HG03108 (cell line): ENCODE data around the gene MBOAT2.

ENCODE experiments used
- ATAC-seq: cut with Tn5 transposase; IDR thresholded peaks from one replicate; pipeline ENCODE4 v1.9.1; 2021; ENCODE audit warnings: moderate library complexity; ENCODE audit not compliant: unreplicated experiment

MBOAT2 gene

DNA sequence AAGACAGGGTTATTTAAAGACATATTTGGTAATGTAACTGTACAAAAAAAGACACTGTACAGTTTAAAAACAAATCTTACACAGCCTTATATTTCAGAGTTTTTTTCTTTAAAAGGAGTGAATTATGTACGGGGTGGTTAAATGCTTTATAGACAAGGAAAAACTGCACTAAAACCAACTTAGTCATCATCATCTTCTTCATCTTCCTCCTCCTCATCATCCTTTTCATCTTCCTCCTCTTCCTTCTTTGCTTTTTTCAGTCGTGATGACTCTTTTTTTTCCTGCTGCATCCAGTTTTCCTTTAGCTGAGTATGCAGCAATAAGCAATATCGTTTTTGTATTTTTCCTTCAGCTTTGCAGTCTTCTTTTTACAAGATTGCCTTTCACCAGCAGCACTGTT lies 14.6 kb upstream of the MBOAT2 start:
- no peak for ATAC-seq

GRCh38 chr2:9017411-9017810 lies 13.9 kb upstream of the MBOAT2 start:
- ATAC-seq, result no peak

DNA sequence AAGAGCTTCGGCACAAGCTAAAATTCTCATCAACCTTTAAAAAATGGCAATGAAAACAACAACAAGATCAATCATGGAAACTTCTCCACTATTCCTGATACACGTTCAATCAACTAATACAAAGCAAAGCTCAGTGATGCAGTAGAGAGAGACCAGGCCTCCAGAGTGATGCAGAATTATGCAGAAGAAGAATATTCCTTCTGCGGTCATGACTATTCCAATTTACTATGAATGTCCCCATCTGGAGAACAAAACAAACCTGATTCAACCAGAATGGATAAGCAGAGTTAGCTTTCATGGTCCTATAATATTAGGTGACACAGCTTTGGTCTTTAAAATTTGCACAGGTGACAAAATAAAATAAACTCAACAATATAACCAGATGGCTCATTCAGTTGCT lies 12.5 kb upstream of the MBOAT2 start:
- no peak for ATAC-seq

DNA sequence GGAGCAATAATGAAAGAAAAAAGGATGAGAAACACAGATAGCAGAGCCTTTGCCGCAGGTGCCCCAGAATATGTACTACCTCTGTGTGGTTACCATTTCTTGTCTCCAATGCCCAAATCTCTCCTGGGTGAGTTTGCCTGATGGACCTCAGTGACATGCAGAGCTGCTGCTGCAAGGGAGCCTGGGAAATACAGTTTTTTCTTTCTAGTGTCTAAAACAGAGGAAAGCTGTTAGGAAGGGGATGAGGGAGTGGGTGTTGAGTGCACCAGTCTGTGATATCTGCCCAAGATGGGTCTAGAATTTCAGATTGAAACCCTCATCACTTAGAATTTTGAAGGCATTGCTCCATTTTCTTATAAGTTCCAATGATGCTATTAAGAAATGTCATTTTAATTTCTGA lies 9.9 kb upstream of the MBOAT2 start:
- no peak for ATAC-seq

DNA sequence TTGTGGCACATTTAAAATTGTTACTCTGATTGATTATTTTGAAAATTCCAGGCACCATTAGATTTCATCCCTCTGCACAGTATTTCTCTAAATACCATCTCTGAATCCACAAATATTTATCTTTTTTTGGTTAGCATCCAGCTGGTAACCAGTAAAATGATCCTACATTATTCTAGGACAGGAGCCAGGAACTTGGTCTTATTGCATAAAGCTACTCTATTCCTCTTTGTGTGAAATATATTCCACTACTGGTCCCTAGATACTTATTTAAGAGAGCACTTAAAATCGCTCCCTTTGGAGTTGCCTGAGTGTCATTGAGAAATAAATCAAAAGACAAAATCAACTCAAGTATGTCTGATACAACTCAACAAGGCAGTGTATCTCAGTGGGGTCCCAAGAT lies 7.4 kb upstream of the MBOAT2 start:
- no peak for ATAC-seq

DNA sequence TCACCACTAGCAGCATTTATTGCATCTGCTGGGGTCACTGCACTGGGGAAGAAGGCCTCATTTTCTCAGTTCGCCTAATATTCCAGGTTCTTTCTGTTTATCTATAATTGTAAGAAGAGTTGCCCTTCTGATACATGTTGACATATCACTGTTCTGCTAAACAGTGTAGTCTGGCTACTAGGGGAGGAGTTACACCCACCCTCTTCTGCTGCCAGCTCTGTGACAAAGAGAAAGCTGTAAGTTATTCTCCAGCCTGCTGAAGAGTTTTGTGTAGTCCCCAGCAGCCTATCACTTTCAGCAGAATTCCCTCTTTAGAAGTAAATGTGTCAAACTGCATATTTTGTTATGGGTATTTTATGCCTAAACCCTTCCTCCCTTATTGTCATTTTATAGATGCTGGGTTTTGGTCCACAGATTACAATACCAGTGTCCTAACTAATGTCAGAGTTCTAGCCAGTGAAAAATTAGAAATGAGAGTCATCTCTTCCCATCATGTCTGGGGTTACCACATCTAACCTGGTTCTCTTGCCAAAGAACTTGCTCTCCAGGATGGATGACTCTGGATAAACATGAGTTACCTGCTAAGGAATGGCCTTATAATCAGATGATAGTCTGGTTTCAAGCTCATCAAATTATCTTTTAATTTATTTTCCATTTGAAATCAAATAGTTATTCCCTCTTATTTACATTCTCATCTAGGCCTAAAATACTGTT lies 5.6 kb upstream of the MBOAT2 start:
- ATAC-seq, result no peak

DNA sequence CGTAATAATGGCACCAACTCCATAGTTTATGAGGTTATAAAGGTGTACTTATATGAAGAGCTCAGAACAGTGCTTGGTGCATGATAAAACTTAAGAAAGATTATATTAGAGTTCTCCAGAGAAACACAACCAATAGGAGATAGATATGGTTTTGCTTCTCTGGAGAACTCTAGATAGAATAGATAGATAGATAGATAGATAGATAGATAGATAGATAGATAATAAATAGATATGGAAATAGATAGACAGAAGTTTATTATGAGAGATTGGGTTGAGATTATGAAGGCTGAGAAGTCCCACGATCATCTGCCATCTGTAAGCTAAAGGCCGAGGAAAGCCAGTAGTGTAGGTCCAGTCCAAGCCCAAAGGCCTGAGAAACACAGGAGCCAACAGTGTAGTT lies 2.9 kb upstream of the MBOAT2 start:
- ATAC-seq, result no peak

- ATAC-seq, result peak; percentile 8
These were observed 1.1 kb upstream of the MBOAT2 start for GRCh38 chr2:9004338-9005204.

DNA sequence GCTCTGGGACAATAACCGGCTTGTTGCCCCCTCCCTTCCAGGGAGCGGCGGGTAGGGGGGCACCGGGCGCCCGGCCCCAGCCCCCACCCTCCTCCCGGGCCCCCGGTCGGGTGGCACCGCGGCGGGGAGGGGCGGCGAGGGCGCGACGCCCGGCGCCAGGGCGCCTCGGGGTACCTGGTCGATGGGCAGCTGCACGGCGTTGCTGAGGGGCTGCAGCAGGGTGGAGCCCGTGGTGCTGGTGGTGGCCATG lies 193 bp downstream of the MBOAT2 start:
- ATAC-seq, result no peak

DNA sequence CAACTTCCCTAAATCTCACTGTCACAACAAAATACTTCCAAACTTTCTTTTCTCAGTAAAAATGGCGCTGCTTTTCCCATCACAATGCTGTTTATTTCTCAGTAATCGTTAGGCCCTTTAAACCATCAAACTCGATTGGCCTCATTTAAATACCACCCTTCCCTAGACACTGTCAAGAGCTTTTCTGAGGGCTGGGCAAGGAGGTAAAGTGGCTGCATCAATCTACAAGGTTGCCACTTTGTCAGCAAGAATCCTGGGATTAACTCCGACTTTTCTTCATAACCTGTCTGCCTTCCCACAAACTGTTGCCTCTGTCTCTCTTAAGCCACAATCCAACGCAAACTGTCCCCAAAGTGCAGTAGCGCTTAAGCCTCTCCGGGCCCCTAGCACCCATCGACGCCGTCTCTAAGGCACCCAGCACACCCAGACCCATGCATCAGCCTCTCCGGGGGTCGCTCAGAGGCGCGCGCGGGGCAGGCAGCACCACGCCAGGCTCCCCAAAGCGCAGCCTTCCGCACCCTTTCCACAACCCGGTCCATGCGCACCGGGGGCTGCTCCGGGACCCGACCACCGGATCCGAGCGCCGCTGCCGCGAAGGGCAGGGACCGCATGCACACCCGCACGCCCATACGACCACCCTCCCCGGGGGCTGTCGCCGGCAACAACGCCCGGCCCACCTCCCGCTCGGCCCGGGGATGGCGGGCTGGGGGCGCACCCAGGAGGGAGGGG lies 683 bp downstream of the MBOAT2 start:
- ATAC-seq, result no peak

GRCh38 chr2:9002313-9002636 lies 1.2 kb downstream of the MBOAT2 start:
- no peak for ATAC-seq

GRCh38 chr2:9001778-9002177 lies 1.7 kb downstream of the MBOAT2 start:
- ATAC-seq, result no peak

DNA sequence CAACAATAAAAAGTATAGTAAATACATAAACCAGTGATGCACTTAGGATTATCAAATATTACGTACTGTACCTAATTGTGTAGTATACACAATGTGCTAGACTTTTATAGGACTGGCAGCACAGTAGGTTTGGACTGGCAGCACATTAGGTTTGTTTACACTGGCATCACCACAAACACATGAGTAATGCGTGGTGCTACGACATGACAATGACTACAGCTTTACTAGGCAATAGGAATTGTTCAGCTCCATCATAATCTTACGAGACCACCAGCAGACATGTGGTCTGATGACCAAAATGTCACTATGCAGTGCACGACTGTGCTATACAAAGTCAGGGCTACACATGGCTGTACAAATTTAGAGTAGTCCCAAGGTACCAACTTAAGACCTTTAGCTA lies 2.3 kb downstream of the MBOAT2 start:
- ATAC-seq, result no peak

GRCh38 chr2:9000442-9000841 lies 3.0 kb downstream of the MBOAT2 start:
- no peak for ATAC-seq

- ATAC-seq, result no peak
These were observed 3.7 kb downstream of the MBOAT2 start for GRCh38 chr2:8999797-9000196.

GRCh38 chr2:8999102-8999446 lies 4.4 kb downstream of the MBOAT2 start:
- no peak for ATAC-seq

DNA sequence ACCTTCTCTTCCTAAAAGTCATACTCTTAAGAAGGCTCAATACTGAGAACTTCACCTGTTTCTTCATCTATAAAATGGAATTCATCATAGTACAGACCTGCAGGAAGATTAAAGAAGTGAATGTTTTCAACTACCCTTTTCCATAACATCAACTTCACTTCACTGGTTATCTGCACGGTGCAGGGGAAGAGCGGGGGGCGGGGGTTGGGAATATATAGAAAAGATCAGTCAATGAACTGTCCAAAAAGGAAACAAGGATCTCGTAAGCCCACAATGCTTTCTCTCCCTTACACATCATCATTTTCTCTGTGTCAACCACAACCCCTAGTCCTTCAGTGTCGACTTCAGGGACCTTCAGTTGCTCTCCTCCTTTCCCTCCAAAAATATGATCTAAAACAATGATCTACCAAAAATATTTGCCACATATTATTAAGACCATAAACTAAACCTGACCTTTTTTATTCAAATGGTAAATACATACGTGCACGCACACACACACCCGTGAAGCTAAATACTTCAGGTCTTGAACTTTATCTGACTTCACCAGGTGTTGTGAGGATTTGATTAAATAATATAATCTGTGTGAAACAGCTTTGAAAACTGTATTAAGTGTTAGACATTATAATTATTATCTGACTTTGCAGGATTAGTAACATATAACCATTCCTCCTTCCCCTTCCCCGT lies 4.9 kb downstream of the MBOAT2 start:
- ATAC-seq, result no peak

GRCh38 chr2:8997631-8998030 lies 5.9 kb downstream of the MBOAT2 start:
- no peak for ATAC-seq

DNA sequence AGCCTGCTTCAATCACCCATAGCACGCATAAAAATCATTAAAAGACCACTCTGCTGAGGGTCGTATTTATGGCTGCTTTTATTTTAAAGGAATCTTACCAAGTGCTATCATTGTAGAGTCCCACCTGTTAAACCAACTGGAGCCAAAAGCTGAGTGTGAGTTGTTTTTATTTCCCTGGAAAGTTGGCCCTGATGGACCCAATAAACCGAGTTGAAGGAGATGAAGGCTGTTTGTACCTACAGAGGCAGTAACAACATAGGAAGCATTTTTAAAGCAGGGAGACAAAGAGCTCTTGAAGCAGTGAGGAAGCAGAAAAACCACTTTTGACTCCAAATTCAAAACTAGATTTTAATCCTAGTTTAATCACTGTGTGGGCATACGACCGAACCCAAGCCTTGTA lies 6.4 kb downstream of the MBOAT2 start:
- no peak for ATAC-seq

GRCh38 chr2:8996006-8996405 lies 7.5 kb downstream of the MBOAT2 start:
- ATAC-seq, result no peak

- ATAC-seq, result no peak
These were observed 9.1 kb downstream of the MBOAT2 start for GRCh38 chr2:8994386-8994785.

DNA sequence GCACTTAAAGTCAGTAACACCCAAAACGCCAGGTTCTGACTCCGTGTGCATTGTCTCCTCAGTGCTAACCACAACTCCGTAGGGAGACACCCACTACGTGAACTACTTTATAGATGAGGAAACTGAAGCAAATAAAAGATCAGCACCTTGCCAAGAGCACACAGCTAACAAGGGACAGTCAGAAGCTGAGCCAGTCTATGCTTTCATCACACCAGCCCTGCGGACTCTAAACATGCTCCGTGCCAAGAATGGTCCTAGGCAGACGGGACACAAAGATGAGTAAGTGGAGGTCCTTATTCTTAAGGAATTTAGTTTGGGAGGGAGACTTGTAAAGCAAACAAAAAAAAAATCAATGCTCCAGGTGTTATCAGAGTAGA lies 9.6 kb downstream of the MBOAT2 start:
- no peak for ATAC-seq
